Measurements from ENCODE around the gene LMAN2L.

Gene LMAN2L

DNA sequence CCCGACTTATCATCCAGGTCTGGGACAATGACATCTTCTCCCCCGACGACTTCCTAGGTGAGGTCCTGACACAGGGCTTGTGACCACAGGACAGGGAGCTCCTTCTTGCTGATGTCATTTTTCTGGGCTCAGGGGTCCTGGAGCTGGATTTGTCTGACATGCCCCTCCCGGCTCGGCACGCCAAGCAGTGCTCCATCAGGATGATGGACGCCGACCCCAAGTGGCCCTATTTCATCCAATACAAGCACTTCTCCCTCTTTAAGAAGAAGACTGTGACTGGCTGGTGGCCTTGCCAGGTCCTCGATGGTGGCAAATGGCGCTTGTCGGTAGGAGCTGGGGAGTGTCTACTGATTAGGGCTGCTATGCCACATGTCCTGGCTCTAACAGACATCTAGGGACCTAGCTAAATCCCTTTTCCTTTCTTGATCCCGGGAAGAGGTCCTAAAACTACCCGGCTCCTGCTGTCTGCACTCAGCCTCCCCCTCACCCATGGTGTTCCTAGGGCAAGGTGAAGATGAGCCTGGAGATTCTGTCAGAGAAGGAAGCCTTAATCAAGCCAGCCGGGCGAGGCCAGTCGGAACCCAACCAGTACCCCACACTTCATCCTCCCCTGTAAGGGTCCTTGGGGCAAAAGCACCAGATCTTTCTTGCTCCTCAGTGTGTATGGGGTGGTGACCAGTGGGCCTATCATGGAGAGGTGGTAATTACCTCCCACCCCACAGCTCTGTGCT lies 36.7 kb downstream of the LMAN2L start:
- DNase-seq: no peak

- no peak for DNase-seq
These were observed 37.6 kb downstream of the LMAN2L start for GRCh38 chr2:96702098-96702785.

DNA sequence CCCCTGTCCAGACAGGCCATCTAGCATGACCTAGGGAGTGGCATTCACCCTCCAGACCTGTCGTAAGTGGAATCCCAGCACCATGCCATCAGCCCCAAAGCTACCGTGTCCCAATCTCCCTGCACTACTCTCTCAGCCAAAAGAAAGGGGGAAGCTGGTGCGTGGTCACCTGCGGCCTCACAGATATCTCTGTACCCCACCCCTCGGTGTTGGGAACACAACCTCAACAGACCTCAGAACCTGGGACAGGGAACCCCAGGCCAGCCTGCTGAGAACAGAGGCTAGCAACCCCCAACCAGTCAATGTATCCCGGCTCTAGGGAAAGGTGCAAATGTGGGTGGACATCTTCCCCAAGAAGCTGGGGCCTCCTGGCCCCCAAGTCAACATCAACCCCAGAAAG lies 38.2 kb downstream of the LMAN2L start:
- DNase-seq: no peak

DNA sequence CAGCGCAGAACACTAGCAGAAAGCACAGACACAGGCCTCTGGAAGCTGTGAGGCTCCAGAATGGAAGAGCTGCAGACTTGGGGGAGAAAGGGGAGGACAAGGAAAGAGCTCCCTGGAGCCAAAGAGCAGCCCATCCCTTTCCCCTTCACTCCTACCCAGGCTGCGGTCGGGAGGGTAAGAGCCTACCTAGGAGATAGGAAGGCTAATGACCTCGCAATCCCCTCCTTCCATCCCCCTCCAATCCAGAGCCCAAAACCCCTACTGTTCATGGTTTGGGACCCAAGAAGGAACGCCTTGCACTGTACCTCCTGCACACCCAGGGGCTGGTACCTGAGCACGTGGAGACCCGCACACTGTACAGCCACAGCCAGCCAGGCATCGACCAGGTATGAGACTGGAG lies 39.8 kb downstream of the LMAN2L start:
- no peak for DNase-seq

DNA sequence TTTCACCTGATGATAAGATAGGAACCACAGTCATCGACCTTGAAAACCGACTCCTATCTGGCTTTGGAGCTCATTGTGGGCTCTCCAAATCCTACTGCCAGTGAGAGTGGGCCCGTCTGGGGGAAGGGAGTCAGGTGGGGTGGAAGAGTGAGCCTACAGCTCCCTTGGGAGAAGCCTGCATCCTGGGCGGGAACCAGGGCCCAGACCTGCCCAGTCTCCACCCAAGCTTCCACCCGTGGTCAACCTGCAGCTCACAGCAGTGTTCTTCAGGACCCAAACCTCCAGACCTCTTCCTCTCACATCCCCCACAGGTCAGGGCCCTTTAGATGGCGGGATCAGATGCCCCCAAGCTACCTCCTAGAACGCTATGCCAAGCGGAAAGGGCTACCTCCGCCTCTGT lies 40.2 kb downstream of the LMAN2L start:
- no peak for DNase-seq

- DNase-seq: no peak
These were observed 40.8 kb downstream of the LMAN2L start for GRCh38 chr2:96699021-96699420.

DNA sequence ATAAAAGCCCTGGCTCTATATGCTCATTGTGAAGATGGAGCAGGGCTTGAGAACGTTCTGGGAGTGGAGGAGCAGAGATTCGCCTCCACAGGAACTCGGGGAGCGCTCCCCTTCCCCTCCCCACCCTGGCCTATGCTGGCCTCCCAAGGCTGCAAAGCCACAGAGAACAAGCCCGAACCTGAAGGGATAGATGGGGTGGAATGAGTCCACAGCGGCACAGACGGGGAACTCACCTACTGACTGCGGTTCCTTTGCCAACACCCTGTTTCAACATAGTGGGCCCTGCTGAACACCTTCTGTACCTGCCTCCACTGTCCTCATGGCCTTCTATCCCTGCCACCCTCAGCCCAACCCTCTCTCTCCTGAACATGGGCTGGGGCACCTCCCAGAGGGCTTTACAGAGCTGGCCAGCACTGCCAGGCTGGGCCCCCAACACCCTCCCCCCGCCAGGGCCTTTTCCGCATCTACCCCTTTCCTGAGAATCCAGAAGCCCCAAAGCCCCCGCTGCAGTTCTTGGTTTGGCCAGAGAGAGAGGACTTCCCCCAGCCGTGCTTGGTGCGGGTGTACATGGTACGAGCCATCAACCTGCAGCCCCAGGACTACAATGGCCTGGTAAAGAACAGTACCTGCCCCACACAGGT lies 41.5 kb downstream of the LMAN2L start:
- no peak for DNase-seq

- DNase-seq: no peak
These were observed 42.4 kb downstream of the LMAN2L start for GRCh38 chr2:96697476-96697875.

GRCh38 chr2:96695602-96696001 lies 44.3 kb downstream of the LMAN2L start:
- DNase-seq: no peak

DNA sequence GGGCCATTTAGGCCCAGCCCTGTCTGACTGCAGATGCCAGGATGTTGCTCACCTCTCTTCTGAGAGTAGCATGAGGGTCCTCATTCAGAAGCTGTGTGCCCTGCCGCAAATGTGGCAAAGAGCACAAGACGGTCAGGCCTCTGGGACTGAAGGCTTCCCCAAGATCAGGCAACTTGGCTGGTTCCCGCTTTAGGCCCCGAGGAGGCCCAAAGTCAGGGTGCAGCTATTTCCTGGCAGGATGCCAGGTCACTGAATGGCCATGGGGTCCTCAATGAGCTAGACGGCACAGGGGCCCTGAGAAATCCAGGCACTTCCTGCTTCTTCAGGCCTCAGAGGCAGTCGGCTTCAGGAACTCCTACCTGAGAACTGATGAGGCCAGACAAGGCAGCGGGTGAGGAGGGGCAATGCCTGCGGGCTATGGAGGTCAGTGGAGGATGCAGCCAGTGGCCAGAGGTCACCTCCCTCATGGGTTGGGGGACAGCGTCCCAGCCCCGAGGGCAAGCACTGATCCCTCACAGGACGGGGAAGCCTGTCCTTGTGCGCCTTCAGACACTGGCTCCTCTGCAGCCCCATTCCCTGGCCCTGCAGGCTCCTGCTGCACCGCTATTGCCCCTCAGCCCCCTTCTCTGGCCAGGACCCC lies 44.9 kb downstream of the LMAN2L start:
- DNase-seq: no peak

GRCh38 chr2:96694279-96694678 lies 45.6 kb downstream of the LMAN2L start:
- DNase-seq: no peak

- no peak for DNase-seq
These were observed 46.3 kb downstream of the LMAN2L start for GRCh38 chr2:96693286-96694200.

GRCh38 chr2:96692094-96692971 lies 47.5 kb downstream of the LMAN2L start:
- DNase-seq: no peak

DNA sequence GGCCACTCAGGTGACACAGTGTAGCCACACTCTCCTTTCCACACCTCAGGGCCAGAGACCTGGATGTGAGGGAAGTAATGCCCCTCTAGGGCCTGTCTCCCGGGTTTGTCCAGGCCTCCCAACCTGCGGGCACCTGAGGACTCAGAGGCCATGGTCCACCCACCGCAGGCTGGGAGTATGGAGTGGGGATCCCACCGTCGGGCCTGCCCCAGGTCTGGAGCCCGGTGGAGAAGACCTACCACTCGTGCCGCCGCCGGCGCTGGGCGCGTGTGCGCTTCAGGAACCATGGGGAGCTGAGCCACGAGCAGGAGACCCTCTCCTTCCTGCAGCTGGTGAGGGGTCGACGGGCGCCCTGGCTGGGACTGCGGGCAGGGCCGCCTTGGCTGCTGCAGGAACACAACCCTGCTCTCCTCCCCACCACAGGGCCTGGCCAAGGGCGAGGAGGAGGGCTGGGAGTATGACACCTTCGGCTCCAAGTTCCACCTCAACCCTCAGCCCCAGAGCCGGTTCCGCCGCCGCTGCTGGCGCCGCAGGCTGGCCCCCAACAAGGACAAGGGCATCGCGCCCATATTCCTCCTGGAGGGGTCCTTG lies 48.7 kb downstream of the LMAN2L start:
- no peak for DNase-seq

- no peak for DNase-seq
These were observed 49.4 kb downstream of the LMAN2L start for GRCh38 chr2:96690306-96691021.

DNA sequence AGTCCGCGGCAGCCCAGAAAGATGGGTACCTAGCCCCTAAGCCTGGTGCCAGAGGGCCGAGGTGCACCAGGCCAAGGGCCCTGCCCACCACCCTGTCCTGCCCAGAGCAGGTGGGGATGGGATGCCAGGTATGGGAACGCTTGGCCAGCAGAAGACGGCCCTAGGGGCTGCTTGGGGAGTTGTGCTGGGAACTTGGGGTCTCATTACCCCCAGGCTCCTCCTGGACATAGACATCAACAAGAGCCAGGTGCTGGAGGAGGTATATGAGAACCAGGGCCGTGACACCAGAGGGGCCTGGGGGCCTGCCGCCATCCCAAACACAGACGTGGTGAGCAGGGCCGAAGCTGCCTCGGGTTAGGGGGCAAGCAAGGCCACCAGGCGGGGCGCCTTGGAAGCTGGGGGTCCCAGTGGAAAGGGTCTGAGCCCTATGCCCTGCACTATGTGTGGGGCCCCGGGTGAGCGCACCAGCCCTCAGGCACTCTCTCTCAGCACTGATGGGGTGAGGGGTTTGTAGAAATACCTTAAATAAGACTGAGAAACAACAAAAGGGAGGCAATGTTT lies 50.4 kb downstream of the LMAN2L start:
- no peak for DNase-seq

DNA sequence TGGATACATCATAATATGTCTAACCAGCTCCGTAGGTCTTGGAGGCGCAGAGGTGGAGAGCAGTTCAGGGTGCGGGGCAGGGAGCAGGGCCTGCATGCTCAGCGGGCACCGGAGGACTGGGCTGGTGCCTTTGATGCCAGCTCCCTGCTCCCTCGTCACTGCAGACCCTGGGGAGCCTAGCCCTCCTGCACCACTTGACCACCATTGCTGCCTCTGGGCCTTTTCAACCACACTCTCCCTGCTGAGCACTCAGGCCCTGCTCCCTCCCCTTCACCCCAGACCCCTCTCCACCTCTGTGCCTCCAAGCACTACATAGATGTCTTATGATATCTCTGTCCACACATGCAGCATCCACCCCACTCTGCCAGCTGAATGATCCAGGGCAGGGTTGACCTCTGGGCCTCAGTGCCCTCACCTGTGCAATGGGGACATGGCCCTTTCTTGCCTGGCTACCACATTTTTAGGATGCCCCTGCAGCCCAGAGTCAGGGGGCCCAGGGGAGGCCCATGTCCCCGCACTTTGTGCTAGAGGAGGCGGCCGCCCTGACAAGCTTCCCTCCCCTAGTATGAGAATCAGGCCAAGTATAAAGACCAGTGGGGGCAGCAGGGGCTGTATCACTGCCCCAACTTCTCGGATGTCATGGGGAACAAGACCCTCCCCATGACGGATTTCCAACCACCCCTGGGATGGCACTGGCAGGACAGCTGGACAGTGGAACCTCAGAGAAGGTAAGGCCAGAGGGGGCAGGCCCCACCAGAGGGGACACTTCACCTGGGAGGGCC lies 51.0 kb downstream of the LMAN2L start:
- DNase-seq: no peak

- no peak for DNase-seq
These were observed 51.9 kb downstream of the LMAN2L start for GRCh38 chr2:96687711-96688640.
